ENCODE results near the gene HMSD.

The HMSD gene

DNA sequence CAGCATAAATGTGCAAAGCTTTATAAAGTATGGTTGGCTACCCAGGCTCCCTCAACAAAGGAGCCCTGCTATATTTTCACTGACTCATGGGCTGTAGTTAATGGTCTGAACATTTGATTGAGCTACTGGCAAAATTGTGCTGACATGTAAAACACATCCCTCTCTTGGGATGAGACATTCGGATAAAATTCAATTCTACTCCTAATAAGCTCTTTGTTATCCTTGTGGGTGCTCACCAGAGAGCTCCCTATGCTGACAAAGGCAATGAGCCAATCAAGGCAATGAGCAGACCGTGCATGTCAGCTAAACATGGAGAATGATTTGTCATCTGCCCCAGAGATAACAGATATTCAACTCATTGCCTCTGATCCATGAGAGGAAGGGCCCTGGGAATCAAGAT lies 48.5 kb downstream of the HMSD start:
- TF ChIP-seq, protein P1, sequence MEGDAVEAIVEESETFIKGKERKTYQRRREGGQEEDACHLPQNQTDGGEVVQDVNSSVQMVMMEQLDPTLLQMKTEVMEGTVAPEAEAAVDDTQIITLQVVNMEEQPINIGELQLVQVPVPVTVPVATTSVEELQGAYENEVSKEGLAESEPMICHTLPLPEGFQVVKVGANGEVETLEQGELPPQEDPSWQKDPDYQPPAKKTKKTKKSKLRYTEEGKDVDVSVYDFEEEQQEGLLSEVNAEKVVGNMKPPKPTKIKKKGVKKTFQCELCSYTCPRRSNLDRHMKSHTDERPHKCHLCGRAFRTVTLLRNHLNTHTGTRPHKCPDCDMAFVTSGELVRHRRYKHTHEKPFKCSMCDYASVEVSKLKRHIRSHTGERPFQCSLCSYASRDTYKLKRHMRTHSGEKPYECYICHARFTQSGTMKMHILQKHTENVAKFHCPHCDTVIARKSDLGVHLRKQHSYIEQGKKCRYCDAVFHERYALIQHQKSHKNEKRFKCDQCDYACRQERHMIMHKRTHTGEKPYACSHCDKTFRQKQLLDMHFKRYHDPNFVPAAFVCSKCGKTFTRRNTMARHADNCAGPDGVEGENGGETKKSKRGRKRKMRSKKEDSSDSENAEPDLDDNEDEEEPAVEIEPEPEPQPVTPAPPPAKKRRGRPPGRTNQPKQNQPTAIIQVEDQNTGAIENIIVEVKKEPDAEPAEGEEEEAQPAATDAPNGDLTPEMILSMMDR (IDR thresholded peaks at IDR 0.05) = no peak

DNA sequence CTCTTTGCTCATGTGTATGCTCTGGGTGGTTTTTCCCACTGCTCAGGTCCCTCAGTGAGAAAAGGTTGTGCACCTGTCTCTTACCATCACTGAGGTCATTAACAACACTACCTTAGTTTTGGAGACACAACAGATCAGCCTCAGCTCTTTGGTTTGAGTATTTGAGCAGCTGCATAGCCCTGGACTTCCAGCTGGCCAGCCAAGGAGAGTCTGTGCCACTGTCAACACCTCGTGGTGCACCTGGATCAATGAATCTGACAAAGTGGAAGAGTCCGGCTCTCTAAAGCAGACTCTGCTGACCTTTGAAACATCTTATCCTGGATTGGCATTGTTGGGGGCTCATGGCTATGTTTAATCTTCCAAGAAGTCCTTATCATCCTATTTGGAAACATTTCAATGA lies 50.8 kb downstream of the HMSD start:
- TF ChIP-seq, protein P1 (IDR thresholded peaks at IDR 0.05) = no peak

DNA sequence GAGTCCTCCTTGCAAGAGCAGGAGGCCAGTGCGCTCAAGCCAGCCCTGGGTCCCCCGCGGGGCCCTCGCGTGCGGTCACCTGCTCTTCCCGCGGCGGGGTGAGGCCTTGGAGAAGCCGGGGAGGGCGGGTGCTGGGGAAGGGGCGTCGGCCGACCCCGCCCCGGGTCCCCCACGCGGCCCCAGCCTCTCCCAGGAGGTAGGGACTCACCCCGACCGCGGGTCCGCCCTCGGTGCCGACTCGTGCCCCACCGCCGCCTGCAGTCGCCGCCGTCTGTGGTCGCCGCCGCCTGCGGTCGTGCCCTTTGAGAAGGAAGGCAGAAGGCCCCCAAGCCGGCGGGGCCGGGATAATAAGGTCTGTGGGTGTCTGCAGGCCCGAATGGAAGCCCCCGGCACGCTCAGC lies 53.5 kb downstream of the HMSD start:
- TF ChIP-seq, protein P1 (IDR thresholded peaks at IDR 0.05) = no peak

DNA sequence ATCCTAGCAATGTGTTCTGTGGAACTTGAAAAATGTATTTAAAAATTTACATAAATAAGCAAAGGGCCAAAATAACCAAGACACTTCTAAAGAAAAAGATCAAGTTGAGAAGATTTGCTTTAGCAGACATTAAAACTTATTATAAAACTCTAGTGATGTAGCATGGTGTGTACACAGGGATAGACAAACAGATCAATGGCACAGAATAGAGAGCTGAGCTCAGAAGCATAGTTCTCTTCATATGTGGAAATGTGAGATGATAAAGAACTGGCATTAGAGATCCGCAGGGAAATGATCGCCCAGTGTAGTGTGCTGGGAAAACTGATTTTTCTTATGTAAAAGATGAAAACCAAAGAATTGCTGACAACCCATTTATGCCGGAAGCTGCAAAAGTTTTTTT lies 60.2 kb downstream of the HMSD start:
- TF ChIP-seq, protein P1 (IDR thresholded peaks at IDR 0.05) = no peak
